CD4-positive, alpha-beta T cell treated with Interleukin-4 for 1 hour (primary cell): Measurements from ENCODE around the gene PFN2.
"Not testable (repeated sequence)": the region's sequence is repeated elsewhere in the genome, so short reads cannot be mapped to it uniquely, and the experiment has no call there.

ENCODE experiments used
- DNase-seq, 2 donors: peaks; one replicate each; pipeline ENCODE4 v3.0.0-alpha.2; 2020 to 2022

Gene PFN2, protein sequence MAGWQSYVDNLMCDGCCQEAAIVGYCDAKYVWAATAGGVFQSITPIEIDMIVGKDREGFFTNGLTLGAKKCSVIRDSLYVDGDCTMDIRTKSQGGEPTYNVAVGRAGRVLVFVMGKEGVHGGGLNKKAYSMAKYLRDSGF

GRCh38 chr3:149970716-149971402 is at the start of gene PFN2:
TSS of gene PFN2 (minus strand) at chr3:149970895. CDS start at chr3:149970856, 39 bp downstream.
- peak; percentile 56 to 68 for DNase-seq

GRCh38 chr3:150015901-150016300 is 45.2 kb upstream of the PFN2 start:
- DNase-seq = no peak

GRCh38 chr3:150014782-150015181 is 44.1 kb upstream of the PFN2 start:
- no peak for DNase-seq

GRCh38 chr3:150013801-150014200 is 43.1 kb upstream of the PFN2 start:
- no peak for DNase-seq

- DNase-seq = no peak
Measured at GRCh38 chr3:150006794-150007193, 36.1 kb upstream of the PFN2 start.

- DNase-seq = no peak
Measured at GRCh38 chr3:150005243-150006112, 34.8 kb upstream of the PFN2 start.

DNA sequence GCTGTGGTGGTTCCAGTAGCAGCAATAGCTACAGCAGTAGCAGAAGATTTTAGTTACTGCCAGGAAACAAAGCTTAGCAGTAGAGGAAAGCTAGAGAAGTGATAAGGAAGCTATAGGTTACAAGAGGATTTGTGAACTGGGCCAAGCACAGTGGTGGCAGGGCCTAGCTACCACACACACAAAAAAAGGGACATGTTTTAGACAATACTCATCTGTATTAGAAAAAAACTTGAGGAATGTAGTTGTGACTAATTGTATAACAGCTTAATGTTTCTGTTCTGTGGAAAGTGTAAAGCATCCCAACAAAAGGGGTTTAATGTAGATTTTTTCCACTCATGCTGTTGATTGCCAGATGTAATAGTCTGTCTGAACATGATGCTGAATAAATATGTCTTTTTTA is 29.9 kb upstream of the PFN2 start:
- DNase-seq = no peak

GRCh38 chr3:149999421-149999820 is 28.7 kb upstream of the PFN2 start:
- no peak for DNase-seq

DNA sequence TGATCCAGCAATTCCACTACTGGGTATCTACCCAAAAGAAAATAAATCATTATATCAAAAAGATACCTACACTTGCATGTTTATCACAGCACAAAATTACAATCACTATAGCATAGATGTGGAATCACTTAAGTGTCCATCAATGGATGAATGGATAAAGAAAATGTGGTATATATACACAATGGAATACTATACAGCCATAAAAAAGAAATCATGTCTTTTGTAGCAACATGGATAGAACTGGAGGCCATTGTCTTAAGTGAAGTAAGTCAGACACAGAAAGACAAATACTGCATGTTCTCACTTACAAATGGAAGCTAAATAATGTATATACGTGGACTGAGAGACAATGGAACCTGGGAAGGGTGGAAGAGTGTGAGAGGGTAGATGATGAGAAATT is 28.3 kb upstream of the PFN2 start:
- no peak for DNase-seq

DNA sequence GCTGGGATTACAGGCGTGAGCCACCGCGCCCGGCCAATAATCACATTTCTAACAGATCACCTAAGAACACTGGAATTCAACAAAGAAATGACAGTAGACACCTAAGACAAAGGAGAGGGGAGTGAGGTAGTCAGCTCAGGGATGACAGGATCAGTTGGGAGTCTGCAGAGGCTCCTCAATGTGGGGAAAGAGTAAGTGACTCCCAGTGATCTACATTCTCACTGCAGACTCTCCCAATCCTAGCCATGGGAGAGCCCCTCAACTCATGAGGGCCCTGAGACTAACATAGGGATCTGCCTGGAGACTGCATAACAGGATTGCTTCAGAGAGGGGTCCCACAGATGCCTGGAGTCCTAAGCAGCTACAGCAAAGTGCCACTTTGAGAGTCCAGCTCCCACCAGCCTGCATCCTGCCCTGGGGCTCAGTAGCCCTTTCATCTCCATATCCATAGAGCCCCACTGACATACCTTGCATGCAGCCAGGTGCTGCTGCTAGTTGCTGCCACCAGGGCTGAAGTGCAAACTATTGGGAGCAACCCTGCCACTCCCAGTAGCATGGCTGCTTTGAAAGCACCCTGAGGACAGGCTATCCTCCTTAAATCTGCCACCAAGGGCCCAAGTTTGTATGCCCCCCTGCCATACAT is 21.8 kb upstream of the PFN2 start:
- DNase-seq = no peak

GRCh38 chr3:149990423-149990948 is 19.8 kb upstream of the PFN2 start:
- no peak for DNase-seq

- DNase-seq = no peak
Measured at GRCh38 chr3:149989307-149989706, 18.6 kb upstream of the PFN2 start.

DNA sequence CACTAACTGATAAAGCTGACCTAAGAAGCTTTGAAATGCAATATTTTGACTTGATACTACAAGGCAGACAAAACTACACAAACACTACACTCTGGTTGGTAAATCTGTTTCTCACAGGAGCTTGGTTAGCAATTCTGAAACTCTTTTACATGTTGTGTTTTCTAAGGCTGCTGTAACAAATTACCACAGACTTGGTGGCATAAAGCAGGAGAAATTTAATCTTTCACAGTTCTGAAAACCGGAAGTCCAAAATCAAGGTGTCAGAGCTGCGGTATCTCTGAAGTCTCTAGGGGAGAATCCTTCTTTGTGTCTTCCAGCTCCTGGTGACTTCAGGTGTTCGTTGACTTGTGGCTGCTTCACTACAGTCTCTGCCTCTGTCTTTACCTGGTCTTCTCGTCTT is 12.9 kb upstream of the PFN2 start:
- no peak for DNase-seq

DNA sequence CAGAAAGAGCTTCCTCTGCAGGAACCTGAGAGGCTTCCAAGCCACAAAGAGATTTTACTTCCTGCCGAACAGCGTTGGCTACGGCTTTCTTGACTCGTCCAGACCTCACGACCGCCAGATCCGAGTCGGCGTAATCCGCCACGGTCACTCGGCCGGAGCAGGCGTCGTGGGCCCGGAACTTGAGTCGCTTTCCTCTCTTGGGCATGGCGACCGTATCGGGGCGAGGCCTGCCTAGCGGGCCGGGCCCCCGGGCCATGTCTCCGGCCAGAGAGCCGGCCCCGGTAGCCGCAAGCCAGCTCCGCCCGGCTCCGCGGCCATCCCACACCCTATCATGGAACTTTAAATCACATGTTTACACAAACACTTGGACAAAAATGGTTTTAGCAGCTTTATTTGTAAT is 12.4 kb upstream of the PFN2 start:
- not testable (repeated sequence) for DNase-seq

- DNase-seq = not testable (repeated sequence)
Measured at GRCh38 chr3:149981979-149982378, 11.3 kb upstream of the PFN2 start.

- DNase-seq = no peak
Measured at GRCh38 chr3:149977386-149977785, 6.7 kb upstream of the PFN2 start.

DNA sequence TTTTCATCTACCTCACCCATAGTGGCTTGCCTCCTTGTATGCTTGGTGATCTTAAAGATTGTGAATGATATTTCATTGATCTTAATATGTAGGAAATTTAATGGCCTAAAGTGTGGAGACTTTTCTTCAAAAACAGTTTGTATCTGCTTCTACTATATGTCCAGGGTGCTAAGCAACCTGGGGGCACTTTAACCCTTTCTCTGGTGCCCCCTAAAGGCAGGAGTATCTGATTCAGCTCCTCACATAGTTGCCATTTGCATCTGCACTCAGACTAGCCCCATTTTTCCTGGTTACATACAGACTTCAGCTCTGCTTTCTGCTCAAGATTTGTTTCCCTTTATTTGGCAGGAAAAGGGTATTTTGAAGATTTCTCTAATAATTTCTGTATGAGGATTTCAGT is 5.2 kb upstream of the PFN2 start:
- no peak for DNase-seq

DNA sequence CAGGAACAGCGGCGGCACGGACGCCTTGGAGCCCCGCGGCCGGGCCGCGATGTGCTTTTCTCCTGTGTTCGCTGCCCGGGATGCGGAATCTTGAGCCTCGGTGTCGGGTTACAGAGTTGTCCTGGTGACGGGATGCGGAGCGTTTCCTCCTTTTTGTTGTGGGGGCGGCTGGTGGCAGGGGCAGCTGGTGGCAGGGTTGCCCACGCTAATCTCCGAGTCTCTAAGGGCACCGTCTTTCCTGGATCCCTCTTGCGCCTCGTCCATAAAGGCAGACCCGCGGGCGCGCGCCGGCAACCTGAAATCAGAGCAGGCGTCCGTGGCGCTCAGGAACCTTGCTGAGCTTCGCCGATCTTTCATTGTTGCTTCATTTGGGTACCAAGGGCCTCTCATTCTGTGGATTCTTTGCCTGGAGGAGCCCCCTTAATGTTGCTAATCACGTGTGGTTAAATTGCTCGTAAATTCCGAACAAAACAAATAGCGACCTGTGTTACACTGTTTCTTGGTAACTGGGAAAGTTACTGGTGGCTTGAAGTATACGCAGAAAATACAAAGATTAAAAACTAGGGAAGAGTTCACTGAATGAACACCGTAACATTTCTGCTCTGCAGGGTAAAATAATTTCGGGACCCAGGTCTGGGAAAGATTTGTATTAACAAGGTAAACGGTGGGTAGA is 844 bp upstream of the PFN2 start:
- no peak for DNase-seq

DNA sequence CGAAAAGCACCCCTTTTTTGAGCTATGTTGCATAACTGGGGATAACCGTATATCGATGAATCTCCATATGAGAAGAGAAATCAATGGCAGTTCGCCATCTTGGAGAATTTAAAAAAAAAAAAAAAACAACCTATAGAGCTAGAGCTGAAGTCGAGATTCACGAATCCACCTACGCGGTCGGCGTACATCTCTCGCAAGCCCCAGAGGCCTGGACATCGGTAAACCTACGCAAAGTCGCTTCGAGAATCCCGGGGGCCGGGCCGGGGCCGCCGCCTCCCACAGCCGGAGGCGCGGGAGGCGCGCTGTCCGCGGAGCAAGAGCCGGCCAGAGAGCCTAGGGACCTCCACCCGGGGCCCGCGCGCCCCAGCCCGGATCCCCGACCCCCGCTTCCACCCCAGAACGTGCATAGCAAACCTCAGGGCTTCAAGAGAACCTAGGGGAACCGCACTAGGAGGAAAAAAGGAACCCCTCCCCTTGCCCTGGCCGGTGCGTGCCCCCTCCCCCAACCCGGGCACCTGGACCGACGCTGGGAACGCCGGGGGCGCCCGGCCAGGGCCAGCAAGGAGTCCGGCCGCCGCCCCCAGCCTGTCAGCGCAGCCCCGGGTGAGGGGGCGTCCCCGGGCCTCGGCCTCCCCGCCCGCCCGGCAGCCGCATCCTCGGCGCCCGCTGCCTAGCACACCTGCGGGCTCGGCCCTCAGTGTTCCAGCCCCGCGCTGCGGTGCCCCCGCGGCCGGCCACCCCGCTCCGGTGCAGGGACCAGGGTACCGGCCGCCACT is 567 bp downstream of the PFN2 start:
- peak; percentile 80 for DNase-seq

GRCh38 chr3:149969110-149969939 is 1.4 kb downstream of the PFN2 start:
- DNase-seq = no peak

- DNase-seq = no peak
Measured at GRCh38 chr3:149968216-149968615, 2.5 kb downstream of the PFN2 start.
